Panc1 (cell line): ENCODE data around the gene C1QTNF2. TPM values are rescaled to one million over a fixed set of nuclear protein-coding genes. Genes with fewer than 3 reads are reported as not detected.

ENCODE experiments used
- ATAC-seq: fragments of 200-7000 bp; cut with Tn5 transposase; 2 replicates; pipeline ENCODE4 v1.9.1; 2020; ENCODE audit warnings: mild to moderate bottlenecking, moderate library complexity
- BruUV-seq: library from RNA; stranded (reverse); fragments of 400-500 nt; replicated peaks from 2 replicates; lab custom pipeline; 2021; lab: Mats Ljungman, UMichigan
- CTCF ChIA-PET: fragments of 300-600 bp; sonication (Branson Sonifier 250); formaldehyde crosslinking; loops from one replicate; lab custom pipeline; 2022; ENCODE audit warnings: antibody characterized with exemption; lab: Charles Lee
- POLR2A ChIA-PET: fragments of 300-600 bp; sonication (Branson Sonifier 250); formaldehyde crosslinking; loops from one replicate; lab custom pipeline; 2022; ENCODE audit warnings: antibody characterized with exemption; lab: Charles Lee
- DNase-seq: peaks from one replicate; pipeline ENCODE4 v3.0.0-alpha.2; 2010; ENCODE audit warnings: low read depth, low spot score
- H3K27ac ChIP-seq: 2 replicates; pipeline ENCODE4 v1.5.1; 2011; ENCODE audit warnings: mild to moderate bottlenecking, low read length, inconsistent platforms
- H3K27me3 ChIP-seq: fragments of 200-500 bp; sonication (Bioruptor generic); 2 replicates; pipeline ENCODE4 v1.6.0; 2014; ENCODE audit warnings: low read length, inconsistent platforms; ENCODE audit not compliant: control insufficient read depth, insufficient read depth
- H3K36me3 ChIP-seq: fragments of 200-500 bp; sonication (Bioruptor generic); 2 replicates; pipeline ENCODE4 v1.5.1; 2014; ENCODE audit warnings: inconsistent platforms, mild to moderate bottlenecking, low read length, moderate library complexity; ENCODE audit not compliant: control insufficient read depth, insufficient read depth
- H3K4me1 ChIP-seq: 2 replicates; pipeline ENCODE4 v1.5.1; 2011; ENCODE audit warnings: inconsistent platforms, mild to moderate bottlenecking, low read length, moderate library complexity; ENCODE audit not compliant: control insufficient read depth, insufficient read depth
- H3K4me3 ChIP-seq, 2 experiments: 2 replicates each; pipeline ENCODE4 v1.5.1; 2011 to 2012; ENCODE audit warnings: low read depth in 2 of 2, low read length in 2 of 2, mild to moderate bottlenecking in 2 of 2, inconsistent platforms in 1 of 2, moderate library complexity in 1 of 2
- H3K9me3 ChIP-seq: fragments of 200-500 bp; sonication (Bioruptor generic); 2 replicates; pipeline ENCODE4 v1.5.1; 2014; ENCODE audit warnings: low read depth, mild to moderate bottlenecking, inconsistent platforms, low read length, moderate library complexity; ENCODE audit not compliant: control insufficient read depth, insufficient read depth
- POLR2AphosphoS5 ChIP-seq: IDR thresholded peaks from 2 replicates; pipeline ENCODE4 v1.6.1; 2012; ENCODE audit warnings: mild to moderate bottlenecking, low read depth, low read length, moderate library complexity
- SIN3A ChIP-seq: IDR thresholded peaks from 2 replicates; pipeline ENCODE4 v1.6.1; 2012; ENCODE audit warnings: low read depth, mild to moderate bottlenecking, low read length, moderate library complexity, borderline replicate concordance; ENCODE audit not compliant: insufficient read depth
- TCF7L2 ChIP-seq: IDR thresholded peaks from 2 replicates; pipeline ENCODE4 v1.6.1; 2011; ENCODE audit warnings: mild to moderate bottlenecking, low read depth, low read length, inconsistent platforms
- in situ Hi-C: cut with HindIII; loops from 2 replicates; pipeline ENCODE4 v1.10.0; 2016; ENCODE audit warnings: low sequenced_read_pairs, low pct_unique_long_range_greater_than_20kb
- intact Hi-C: fragments of 100-400 bp; cut with micrococcal nuclease; formaldehyde crosslinking; loops from one replicate; pipeline ENCODE4 v1.10.0; 2022; ENCODE audit not compliant: unreplicated experiment
- total RNA-seq: library from RNA; stranded (reverse); gene quantifications from one replicate; pipeline ENCODE4 v1.2.1, GENCODE V29; 2021; ENCODE audit not compliant: unreplicated experiment
- TF ChIP-seq, protein P1 (sequence below): fragments of 450-650 bp; IDR thresholded peaks from 2 replicates; pipeline ENCODE4 v1.5.1; 2017; ENCODE audit warnings: mild to moderate bottlenecking
- TF ChIP-seq, protein P2 (sequence below), 2 experiments: IDR thresholded peaks; 2 replicates each; pipeline ENCODE4 v1.6.1; 2011 to 2012; ENCODE audit warnings: low read depth in 2 of 2, control low read depth in 1 of 2, low read length in 1 of 2, mild to moderate bottlenecking in 1 of 2, moderate library complexity in 1 of 2; ENCODE audit not compliant: insufficient read depth in 1 of 2

Gene C1QTNF2
- total RNA-seq, 1 experiment from 2014 or later = 0.44 TPM

DNA sequence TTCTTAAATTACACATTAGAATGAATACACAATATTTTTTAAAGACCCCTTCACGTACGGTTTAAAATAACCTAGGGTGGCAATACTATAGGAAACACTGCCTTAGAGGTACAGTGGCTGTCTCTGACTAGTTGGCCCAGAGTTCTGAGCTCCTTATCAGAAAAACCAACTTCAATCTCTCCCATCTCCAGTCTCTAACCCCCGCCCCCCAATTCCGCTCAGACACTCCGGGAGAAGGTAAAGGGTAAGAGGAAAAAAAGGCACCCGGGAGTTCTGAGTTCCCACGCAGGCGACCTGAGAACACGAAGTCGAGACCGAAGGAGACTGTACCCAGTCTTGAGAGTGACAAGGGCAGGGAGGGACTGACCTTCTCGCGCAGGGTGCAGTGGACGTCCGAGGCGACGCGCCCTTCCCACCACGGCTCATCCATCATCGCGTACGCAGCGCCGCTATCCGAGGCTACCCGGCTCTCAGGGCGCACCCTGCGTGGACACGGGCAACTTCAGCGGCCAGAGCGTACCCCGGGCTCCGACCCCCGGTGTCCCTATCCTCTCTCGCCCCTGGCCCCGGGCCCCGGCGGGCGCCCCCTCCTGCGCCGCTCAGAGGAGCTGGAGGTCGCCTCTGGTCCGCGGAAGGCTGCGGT, 58.8 kb downstream of the C1QTNF2 start:
- in situ Hi-C loops (loop anchor here (10.0 kb wide), 1 partner anchor 87 kb away; the partner anchor contains the start of gene FABP6), intact Hi-C loops (no loop called here)
- Histone ChIP-seq H3K27me3 (no peaks in the 10 kb centered on the region), H3K9me3 (no peaks in the 10 kb centered on the region), H3K27ac (peak overlapping the region; percentile 80), H3K36me3 (no peaks in the 10 kb centered on the region), H3K4me1 (peaks cover 44% of the 10 kb centered on the region), H3K4me3 (peak overlapping the region; percentile 79 to 86)
- ChIA-PET POLR2A (no interaction called here), CTCF (interaction anchor here (1.1 kb wide), 1 partner anchor 112 kb away, joined by 3 read pairs; no protein-coding TSS in a partner anchor)
- ATAC-seq = peak; percentile 71
- BruUV-seq = no TSS peak
- no peak for DNase-seq
- TF ChIP-seq, protein P1, sequence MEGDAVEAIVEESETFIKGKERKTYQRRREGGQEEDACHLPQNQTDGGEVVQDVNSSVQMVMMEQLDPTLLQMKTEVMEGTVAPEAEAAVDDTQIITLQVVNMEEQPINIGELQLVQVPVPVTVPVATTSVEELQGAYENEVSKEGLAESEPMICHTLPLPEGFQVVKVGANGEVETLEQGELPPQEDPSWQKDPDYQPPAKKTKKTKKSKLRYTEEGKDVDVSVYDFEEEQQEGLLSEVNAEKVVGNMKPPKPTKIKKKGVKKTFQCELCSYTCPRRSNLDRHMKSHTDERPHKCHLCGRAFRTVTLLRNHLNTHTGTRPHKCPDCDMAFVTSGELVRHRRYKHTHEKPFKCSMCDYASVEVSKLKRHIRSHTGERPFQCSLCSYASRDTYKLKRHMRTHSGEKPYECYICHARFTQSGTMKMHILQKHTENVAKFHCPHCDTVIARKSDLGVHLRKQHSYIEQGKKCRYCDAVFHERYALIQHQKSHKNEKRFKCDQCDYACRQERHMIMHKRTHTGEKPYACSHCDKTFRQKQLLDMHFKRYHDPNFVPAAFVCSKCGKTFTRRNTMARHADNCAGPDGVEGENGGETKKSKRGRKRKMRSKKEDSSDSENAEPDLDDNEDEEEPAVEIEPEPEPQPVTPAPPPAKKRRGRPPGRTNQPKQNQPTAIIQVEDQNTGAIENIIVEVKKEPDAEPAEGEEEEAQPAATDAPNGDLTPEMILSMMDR = no peak
- TF ChIP-seq POLR2AphosphoS5 = no peak
- no peak for TF ChIP-seq SIN3A
- TF ChIP-seq TCF7L2 = no peak
- TF ChIP-seq, protein P2, sequence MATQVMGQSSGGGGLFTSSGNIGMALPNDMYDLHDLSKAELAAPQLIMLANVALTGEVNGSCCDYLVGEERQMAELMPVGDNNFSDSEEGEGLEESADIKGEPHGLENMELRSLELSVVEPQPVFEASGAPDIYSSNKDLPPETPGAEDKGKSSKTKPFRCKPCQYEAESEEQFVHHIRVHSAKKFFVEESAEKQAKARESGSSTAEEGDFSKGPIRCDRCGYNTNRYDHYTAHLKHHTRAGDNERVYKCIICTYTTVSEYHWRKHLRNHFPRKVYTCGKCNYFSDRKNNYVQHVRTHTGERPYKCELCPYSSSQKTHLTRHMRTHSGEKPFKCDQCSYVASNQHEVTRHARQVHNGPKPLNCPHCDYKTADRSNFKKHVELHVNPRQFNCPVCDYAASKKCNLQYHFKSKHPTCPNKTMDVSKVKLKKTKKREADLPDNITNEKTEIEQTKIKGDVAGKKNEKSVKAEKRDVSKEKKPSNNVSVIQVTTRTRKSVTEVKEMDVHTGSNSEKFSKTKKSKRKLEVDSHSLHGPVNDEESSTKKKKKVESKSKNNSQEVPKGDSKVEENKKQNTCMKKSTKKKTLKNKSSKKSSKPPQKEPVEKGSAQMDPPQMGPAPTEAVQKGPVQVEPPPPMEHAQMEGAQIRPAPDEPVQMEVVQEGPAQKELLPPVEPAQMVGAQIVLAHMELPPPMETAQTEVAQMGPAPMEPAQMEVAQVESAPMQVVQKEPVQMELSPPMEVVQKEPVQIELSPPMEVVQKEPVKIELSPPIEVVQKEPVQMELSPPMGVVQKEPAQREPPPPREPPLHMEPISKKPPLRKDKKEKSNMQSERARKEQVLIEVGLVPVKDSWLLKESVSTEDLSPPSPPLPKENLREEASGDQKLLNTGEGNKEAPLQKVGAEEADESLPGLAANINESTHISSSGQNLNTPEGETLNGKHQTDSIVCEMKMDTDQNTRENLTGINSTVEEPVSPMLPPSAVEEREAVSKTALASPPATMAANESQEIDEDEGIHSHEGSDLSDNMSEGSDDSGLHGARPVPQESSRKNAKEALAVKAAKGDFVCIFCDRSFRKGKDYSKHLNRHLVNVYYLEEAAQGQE (IDR thresholded peaks at IDR 0.05; ENCODE audit: insufficient read depth in 1 of 2, low read depth in 2 of 2, low read length in 1 of 2) = no peak

DNA sequence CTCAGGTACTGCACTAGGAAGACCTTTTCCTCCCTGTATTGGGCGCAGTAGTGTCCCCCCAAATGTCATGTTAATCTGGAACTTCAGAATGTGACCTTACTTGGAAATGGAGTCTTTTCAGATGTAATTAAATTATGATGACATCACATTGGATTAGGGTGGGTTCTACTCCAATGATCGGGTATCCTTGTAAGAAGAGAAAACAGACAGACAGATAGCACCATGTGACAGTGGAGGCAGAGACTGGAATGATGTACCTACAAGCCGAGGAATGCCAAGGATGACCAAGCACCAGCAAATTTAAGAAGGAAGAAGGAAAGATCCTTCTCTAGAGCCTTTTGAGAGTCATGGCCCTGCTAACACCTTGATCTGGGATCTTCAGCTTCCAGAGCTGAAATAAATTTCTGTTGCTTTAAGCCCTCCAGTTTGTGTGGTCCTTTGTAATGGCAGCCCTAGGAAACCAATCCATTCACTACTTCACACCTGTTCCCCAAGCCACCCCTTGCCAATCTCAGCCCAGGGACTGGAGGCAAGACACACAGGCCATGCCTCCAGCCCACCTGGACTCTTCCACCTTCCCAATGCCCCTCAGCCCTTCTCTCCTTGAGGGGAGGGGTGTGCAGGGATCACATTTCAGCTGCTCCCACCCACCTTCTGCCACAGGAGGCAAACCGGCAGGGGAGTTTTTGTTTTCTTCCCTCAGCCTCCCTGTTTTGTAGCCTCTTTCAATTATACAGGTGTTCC, 59.7 kb downstream of the C1QTNF2 start:
- ATAC-seq = no peak

More for the DNA sequence above, 59.7 kb downstream of the C1QTNF2 start:
- DNase-seq = no peak
- intact Hi-C loops = no loop called here
- Histone ChIP-seq H3K4me1 (peaks cover 35% of the 10 kb centered on the region), H3K27me3 (no peaks in the 10 kb centered on the region), H3K4me3 (peak overlapping the region; percentile 79 to 86), H3K36me3 (no peaks in the 10 kb centered on the region), H3K9me3 (no peaks in the 10 kb centered on the region), H3K27ac (peak overlapping the region; percentile 80; the same call in 1 of the 2 replicates)
- POLR2A ChIA-PET = no interaction called here
- TF ChIP-seq, protein P2 (IDR thresholded peaks at IDR 0.05; ENCODE audit: insufficient read depth in 1 of 2, low read depth in 2 of 2, low read length in 1 of 2) = no peak
- TF ChIP-seq, protein P1 = no peak
- TF ChIP-seq TCF7L2 = no peak
- TF ChIP-seq POLR2AphosphoS5 = no peak
- TF ChIP-seq SIN3A = no peak
- BruUV-seq = no TSS peak
- in situ Hi-C loops = loop anchor here (10.0 kb wide), 1 partner anchor 86 kb away; the partner anchor contains the start of gene FABP6
- CTCF ChIA-PET = no interaction called here
